HUES64 (cell line): ENCODE data around the gene TMEM200B.
"Not testable (repeated sequence)": the region's sequence is repeated elsewhere in the genome, so short reads cannot be mapped to it uniquely, and the experiment has no call there.

Experiments
- H3K27ac ChIP-seq: 2 replicates; pipeline ENCODE4 v1.7.0; 2013; ENCODE audit warnings: low read depth, low read length, inconsistent platforms
- H3K27me3 ChIP-seq: 2 replicates; pipeline ENCODE4 v1.6.1; 2013; ENCODE audit warnings: mild to moderate bottlenecking, low read length; ENCODE audit not compliant: insufficient read depth
- H3K36me3 ChIP-seq: 2 replicates; pipeline ENCODE4 v1.6.1; 2013; ENCODE audit warnings: mild to moderate bottlenecking, low read length; ENCODE audit not compliant: insufficient read depth
- H3K4me1 ChIP-seq: 2 replicates; pipeline ENCODE4 v1.6.1; 2013; ENCODE audit warnings: mild to moderate bottlenecking, low read length, moderate library complexity; ENCODE audit not compliant: insufficient read depth
- H3K4me3 ChIP-seq: 2 replicates; pipeline ENCODE4 v1.5.1; 2013; ENCODE audit warnings: mild to moderate bottlenecking, low read length, moderate library complexity
- H3K9ac ChIP-seq: 2 replicates; pipeline ENCODE4 v1.6.1; 2013; ENCODE audit warnings: mild to moderate bottlenecking, low read depth, low read length
- H3K9me3 ChIP-seq: 2 replicates; pipeline ENCODE4 v1.6.1; 2013; ENCODE audit warnings: low read depth, low read length; ENCODE audit not compliant: insufficient read depth
- WGBS: fragments of 150-250, 120-280 bp; methylation state at CpG from one replicate; pipeline ENCODE4 v1.1.7; 2013; ENCODE audit warnings: missing lambda C conversion rate; 5-methylcytosine and 5-hydroxymethylcytosine counted together

Gene TMEM200B

DNA sequence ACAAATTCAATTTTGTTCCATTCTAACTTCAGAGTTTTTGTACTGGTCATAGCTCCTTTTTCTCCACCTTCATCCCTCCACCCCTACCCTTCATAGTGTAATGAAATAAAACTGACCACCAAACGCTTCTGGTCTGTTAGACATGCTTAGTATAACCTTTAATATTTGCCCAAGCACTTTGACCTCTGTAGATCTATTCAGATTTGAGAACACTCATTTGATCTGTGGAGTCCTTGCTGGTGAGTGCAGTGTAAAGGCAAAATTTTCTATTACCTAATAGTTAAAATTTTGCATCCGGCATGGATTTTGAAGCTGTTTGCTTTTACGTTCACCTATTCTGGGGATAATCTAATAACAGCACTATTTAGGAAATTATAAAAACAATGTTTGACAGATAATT is 41.2 kb downstream of the TMEM200B start:
- Histone ChIP-seq H3K9me3 (no peaks in the 10 kb centered on the region), H3K36me3 (0 out of 2 replicates have a peak, but pooled peaks cover 3% of the 10 kb centered on the region), H3K27me3 (no peaks in the 10 kb centered on the region), H3K4me1 (peaks cover 10% of the 10 kb centered on the region; the same call in 1 of the 2 replicates), H3K4me3 (no peak overlapping the region), H3K9ac (no peak overlapping the region), H3K27ac (no peak overlapping the region)
- 94% methylated on average over 1 of the region's 3 CpGs for WGBS

DNA sequence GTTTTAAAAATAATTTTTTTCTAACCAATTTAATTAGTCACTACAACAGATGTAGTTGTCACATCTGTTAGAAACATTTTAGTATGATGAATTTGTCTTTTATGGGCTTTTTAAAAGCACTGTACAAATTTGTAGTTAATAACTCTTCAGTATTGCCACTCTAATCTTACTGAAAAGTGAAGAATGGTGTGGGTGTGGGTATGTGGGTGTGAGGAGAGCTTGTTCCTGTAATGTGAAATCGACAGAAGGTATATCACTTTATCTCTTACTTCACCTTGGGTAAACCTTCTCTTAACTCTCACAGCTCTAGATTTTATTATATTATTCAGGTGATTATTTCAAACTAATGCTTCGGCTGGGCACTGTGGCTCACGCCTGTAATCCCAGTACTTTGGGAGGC is 42.5 kb downstream of the TMEM200B start:
- no peak overlapping the region for H3K9ac ChIP-seq
- no peaks in the 10 kb centered on the region for H3K9me3 ChIP-seq
- H3K4me3 ChIP-seq: no peak overlapping the region
- WGBS: 87% methylated on average over 2 of the region's 3 CpGs
- no peak overlapping the region for H3K27ac ChIP-seq
- peaks cover 10% of the 10 kb centered on the region; the same call in 1 of the 2 replicates for H3K4me1 ChIP-seq
- no peaks in the 10 kb centered on the region for H3K27me3 ChIP-seq
- H3K36me3 ChIP-seq: 0 out of 2 replicates have a peak, but pooled peaks cover 3% of the 10 kb centered on the region

GRCh38 chr1:29079916-29080629 is 43.6 kb downstream of the TMEM200B start:
- 94% methylated on average over 15 of the region's 16 CpGs for WGBS
- H3K9ac ChIP-seq, H3K4me1 ChIP-seq, H3K27me3 ChIP-seq, H3K36me3 ChIP-seq, H3K27ac ChIP-seq, H3K4me3 ChIP-seq, H3K9me3 ChIP-seq: not testable (repeated sequence)

- no peak overlapping the region for H3K4me3 ChIP-seq
- peaks cover 7% of the 10 kb centered on the region; the same call in 1 of the 2 replicates for H3K36me3 ChIP-seq
- H3K27ac ChIP-seq: no peak overlapping the region
- 90% methylated on average over 1 of the region's 2 CpGs for WGBS
- H3K27me3 ChIP-seq: no peaks in the 10 kb centered on the region
- H3K4me1 ChIP-seq: no peaks in the 10 kb centered on the region
- H3K9ac ChIP-seq: no peak overlapping the region
- H3K9me3 ChIP-seq: no peaks in the 10 kb centered on the region
These were observed 46.5 kb downstream of the TMEM200B start for GRCh38 chr1:29077155-29077554.
